GM12801 (cell line): ENCODE measurements around the gene RGS17.

ENCODE experiments used
- TF ChIP-seq, protein P1 (sequence below): IDR thresholded peaks from one replicate; pipeline ENCODE4 v1.5.1; 2011; ENCODE audit warnings: control low read depth; ENCODE audit not compliant: insufficient read length; ENCODE audit errors: extremely low read depth

RGS17 gene

DNA sequence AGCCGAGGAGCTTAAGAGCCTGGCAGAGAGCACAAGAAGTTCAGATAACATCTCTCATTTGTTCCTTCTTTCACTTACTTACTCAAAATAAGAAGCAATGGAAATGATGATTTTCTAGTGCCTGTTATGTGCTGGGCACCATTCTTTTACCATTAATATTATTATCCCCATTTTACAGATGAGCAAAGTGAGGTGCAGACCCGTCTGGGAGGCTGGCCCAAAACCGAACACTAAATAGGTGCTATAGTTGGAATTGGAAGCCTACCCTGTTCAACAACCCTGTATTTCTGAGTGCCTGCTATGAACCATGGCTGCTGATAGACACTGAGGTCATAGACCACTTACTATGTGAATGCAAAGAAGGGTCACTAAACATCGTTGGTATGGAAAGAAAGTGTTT is 103.6 kb downstream of the RGS17 start:
- TF ChIP-seq, protein P1, sequence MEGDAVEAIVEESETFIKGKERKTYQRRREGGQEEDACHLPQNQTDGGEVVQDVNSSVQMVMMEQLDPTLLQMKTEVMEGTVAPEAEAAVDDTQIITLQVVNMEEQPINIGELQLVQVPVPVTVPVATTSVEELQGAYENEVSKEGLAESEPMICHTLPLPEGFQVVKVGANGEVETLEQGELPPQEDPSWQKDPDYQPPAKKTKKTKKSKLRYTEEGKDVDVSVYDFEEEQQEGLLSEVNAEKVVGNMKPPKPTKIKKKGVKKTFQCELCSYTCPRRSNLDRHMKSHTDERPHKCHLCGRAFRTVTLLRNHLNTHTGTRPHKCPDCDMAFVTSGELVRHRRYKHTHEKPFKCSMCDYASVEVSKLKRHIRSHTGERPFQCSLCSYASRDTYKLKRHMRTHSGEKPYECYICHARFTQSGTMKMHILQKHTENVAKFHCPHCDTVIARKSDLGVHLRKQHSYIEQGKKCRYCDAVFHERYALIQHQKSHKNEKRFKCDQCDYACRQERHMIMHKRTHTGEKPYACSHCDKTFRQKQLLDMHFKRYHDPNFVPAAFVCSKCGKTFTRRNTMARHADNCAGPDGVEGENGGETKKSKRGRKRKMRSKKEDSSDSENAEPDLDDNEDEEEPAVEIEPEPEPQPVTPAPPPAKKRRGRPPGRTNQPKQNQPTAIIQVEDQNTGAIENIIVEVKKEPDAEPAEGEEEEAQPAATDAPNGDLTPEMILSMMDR: no peak

DNA sequence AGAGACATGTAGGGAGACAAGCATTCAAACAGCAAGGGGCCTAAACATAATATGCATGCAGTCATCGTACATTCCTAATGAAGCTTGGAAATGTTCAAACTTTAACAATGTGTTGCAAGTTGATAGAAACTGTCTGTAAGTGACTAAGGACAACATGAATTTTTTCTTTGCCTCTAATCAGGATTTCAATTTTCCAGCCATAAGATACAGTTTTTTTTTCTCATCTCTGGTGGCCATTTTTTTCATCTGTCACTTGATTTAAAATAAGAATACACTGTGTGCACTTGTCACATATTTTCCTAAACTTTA is 106.4 kb downstream of the RGS17 start:
- TF ChIP-seq, protein P1: no peak

DNA sequence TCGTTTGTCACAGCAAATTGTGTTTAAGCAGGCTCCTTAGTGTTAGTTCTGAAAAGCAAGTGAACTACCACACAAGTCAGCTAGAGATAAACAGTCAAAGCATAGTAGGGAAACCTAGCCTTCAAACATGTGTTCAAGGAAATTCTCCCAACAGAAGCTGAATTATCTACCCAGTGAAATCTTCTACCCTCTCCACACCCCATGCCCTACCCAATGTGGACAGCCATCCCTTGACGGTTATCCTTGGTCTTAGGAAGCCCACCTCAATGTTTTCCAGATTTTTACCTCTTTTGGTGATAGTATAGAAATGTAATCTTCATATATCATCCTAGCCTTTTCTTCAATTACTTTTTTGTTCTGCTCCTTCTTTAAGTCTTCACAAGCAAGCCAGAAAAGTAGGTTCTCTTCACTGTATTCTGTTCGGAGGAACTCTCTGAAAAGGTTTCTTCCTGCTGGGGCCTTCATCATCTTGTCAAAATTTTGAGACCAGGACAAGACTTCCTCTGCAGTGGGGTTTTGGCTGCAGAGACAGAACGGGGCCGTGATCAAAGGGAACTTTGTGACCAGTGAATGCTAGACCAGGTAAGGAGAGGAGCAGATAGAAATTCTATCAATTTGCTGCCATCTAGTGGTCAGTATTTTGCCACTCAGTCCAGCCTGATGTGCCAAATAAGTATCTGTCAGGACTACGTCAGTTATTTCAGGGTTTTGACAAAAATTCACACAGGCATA is 106.9 kb downstream of the RGS17 start:
- TF ChIP-seq, protein P1: no peak

DNA sequence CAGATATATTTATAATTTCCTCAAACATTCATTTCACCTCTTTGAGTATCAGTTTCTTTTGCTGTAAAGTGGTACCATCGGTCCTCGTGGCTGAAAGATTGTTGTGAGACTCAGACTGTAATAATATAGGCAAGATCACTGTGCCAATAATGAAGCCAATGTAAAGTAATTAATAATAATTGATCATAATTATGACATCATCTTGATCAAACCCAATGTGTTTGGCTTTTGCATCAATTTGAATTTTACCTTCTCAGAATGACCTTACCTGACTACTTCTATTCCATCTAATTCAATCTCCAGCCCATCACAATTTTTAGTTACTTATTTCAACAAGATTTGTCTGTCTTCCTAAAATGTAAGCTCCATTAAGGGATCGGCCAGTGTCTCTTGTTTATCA is 112.7 kb downstream of the RGS17 start:
- TF ChIP-seq, protein P1: no peak

DNA sequence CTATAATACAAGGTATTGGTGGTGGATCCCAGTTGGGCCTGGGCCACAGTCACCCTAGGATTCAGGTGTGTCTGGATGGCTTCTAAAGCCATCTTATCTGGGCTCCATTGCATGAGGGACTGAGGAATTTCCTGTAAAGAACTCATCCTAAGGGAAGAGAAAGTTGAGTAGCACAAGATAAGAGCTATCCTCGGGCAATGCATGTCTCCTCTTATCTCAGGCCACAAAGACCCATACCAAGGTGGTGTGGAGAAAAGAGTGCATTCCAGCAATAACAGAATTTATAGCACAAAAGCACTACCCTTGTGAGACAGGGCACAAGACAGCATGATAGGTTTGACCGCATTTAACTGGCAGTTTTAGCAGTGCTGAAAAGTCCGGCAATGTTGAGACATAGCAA is 114.2 kb downstream of the RGS17 start:
- TF ChIP-seq, protein P1: no peak

DNA sequence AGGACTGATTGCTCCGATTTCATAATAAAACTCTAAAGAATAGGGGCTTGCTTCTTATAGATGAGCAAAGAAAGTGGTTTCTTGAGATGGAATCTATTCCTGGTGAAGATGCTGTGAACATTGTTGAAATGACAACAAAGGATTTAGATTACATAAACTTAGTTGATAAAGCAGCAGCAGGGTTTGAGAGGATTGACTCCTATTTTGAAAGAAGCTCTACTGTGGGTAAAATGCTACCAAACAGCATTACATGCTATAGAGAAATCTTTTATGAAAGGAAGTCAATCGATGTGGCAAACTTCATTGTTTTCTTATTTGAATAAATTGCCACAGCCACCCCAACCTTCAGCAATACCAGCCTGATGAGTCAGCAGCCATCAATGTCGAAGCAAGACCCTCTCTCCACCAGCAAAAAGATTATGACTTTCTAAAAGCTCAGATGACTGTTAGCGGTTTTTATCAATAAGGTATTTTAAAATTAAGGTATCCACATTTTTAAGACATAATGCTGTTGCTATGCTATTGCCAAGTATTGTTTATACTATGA is 115.9 kb downstream of the RGS17 start:
- TF ChIP-seq, protein P1: no peak

DNA sequence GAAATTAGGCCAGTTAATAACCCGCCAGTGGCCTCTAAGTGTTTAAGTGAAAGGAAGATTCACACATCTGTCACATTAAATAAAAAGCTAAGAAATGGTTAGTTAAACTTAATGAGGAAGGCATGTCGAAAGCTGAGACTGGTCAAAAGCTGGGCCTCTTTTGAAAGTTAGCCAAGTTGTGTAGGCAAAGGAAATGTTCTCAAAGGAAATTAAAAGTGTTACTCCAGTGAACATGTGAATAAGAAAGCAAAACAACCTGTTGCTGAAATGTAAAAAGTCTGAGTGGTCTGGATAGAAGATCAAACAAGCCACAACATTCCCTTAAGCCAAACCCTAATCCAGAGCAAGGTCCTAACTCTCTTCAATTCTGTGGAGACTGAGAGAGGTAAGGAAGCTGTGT is 117.6 kb downstream of the RGS17 start:
- TF ChIP-seq, protein P1: no peak

DNA sequence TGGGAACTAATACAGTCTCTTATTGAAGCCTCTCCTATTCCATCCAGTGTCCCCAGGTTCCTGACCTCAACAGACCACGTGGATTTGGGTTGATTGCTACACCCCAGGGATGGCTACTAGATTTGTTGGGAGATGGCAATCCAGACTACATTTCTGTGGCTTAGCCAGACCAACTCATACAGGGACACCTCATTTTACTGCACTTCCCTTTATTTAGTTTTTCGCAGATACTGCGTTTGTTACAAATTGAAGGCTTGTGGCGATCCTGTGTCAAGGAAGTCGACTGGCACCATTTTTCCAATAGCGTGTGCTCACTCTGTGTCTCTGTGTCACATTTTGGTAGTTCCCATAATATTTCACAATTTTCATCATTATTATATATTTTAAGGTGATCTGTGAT is 118.2 kb downstream of the RGS17 start:
- TF ChIP-seq, protein P1: no peak
